GM23338 (cell line): ENCODE data around the gene NSD2. TPM values are rescaled to one million over a fixed set of nuclear protein-coding genes. Genes with fewer than 3 reads are reported as not detected.

Source experiments
- ATAC-seq: fragments of 200-7000 bp; cut with Tn5 transposase; 3 replicates; pipeline ENCODE4 v1.9.1; 2020
- DNase-seq: peaks from one replicate; pipeline ENCODE4 v3.0.0-alpha.2; 2015; ENCODE audit warnings: low spot score
- H2AFZ ChIP-seq: fragments of 200-600 bp; sonication (generic); 2 replicates; pipeline ENCODE4 v1.8.0; 2016; ENCODE audit warnings: antibody characterized with exemption, mild to moderate bottlenecking, moderate library complexity
- H3F3A ChIP-seq: fragments of 200-600 bp; sonication (generic); replicated peaks from 2 replicates; pipeline ENCODE4 v1.8.0; 2017; ENCODE audit warnings: antibody characterized with exemption, mixed run types, low read depth
- H3K27ac ChIP-seq: fragments of 200-600 bp; sonication (generic); 2 replicates; pipeline ENCODE4 v1.6.1; 2016; ENCODE audit warnings: low read depth
- H3K27me3 ChIP-seq: fragments of 200-600 bp; sonication (generic); 2 replicates; pipeline ENCODE4 v1.8.0; 2016; ENCODE audit warnings: mild to moderate bottlenecking, mixed run types, moderate library complexity; ENCODE audit not compliant: insufficient read depth
- H3K36me3 ChIP-seq: fragments of 200-600 bp; sonication (generic); 2 replicates; pipeline ENCODE4 v1.8.0; 2016; ENCODE audit warnings: mild to moderate bottlenecking; ENCODE audit not compliant: insufficient read depth
- H3K4me1 ChIP-seq: fragments of 200-600 bp; sonication (generic); 2 replicates; pipeline ENCODE4 v1.8.0; 2016; ENCODE audit warnings: mild to moderate bottlenecking, moderate library complexity; ENCODE audit not compliant: insufficient read depth
- H3K4me2 ChIP-seq: fragments of 200-600 bp; sonication (generic); 2 replicates; pipeline ENCODE4 v1.7.1; 2017; ENCODE audit warnings: mixed run types
- H3K4me3 ChIP-seq: fragments of 200-600 bp; sonication (generic); 2 replicates; pipeline ENCODE4 v1.6.1; 2016; ENCODE audit warnings: mixed run types
- H3K79me2 ChIP-seq: fragments of 200-600 bp; sonication (generic); replicated peaks from 2 replicates; pipeline ENCODE4 v1.8.0; 2017; ENCODE audit warnings: mild to moderate bottlenecking; ENCODE audit not compliant: insufficient read depth
- H3K9me2 ChIP-seq: fragments of 200-600 bp; sonication (generic); 2 replicates; pipeline ENCODE4 v1.8.0; 2017; ENCODE audit not compliant: insufficient read depth
- H4K20me1 ChIP-seq: fragments of 200-600 bp; sonication (generic); replicated peaks from 2 replicates; pipeline ENCODE4 v1.8.0; 2017; ENCODE audit warnings: mild to moderate bottlenecking; ENCODE audit not compliant: insufficient read depth
- H3K27ac Mint-ChIP-seq: 2 replicates; pipeline ENCODE4 v1.8.0; 2020; ENCODE audit warnings: inconsistent platforms, mild to moderate bottlenecking, moderate library complexity, mixed read lengths
- H3K27me3 Mint-ChIP-seq: 3 replicates; pipeline ENCODE4 v1.8.0; 2022; ENCODE audit warnings: low read depth, mild to moderate bottlenecking, moderate library complexity, mixed read lengths, inconsistent platforms; ENCODE audit not compliant: insufficient read depth, poor library complexity
- H3K36me3 Mint-ChIP-seq: 3 replicates; pipeline ENCODE4 v1.8.0; 2021; ENCODE audit warnings: low read depth, mild to moderate bottlenecking, inconsistent platforms, moderate library complexity, mixed read lengths
- H3K4me1 Mint-ChIP-seq: 3 replicates; pipeline ENCODE4 v1.8.0; 2020; ENCODE audit warnings: mild to moderate bottlenecking, inconsistent platforms, mixed read lengths
- H3K4me3 Mint-ChIP-seq: 3 replicates; pipeline ENCODE4 v1.8.0; 2021; ENCODE audit warnings: moderate library complexity, mild to moderate bottlenecking, inconsistent platforms, mixed read lengths
- H3K9me3 Mint-ChIP-seq: 3 replicates; pipeline ENCODE4 v1.8.0; 2020; ENCODE audit warnings: moderate library complexity, mild to moderate bottlenecking, inconsistent platforms, mixed read lengths
- CREB1 ChIP-seq: fragments of 250-450 bp; sonication (Bioruptor Pico); IDR thresholded peaks from 2 replicates; pipeline ENCODE4 v1.5.0; 2020; ENCODE audit warnings: low read depth, mild to moderate bottlenecking, moderate library complexity
- CTCF ChIP-seq, 2 experiments: fragments of 200-600 bp in 1 of 2; sonication (generic) in 1 of 2; conservative IDR thresholded peaks; 2 replicates each; pipeline versions ENCODE4 v1.5.1 to v1.6.1; 2016 to 2017; ENCODE audit warnings: antibody characterized with exemption in 2 of 2, low read depth in 2 of 2, mild to moderate bottlenecking in 2 of 2, moderate library complexity in 1 of 2
- ETS1 ChIP-seq: IDR thresholded peaks from 2 replicates; pipeline ENCODE4 v1.6.1; 2016; ENCODE audit warnings: antibody characterized with exemption
- EZH2 ChIP-seq: fragments of 200-600 bp; sonication (generic); IDR thresholded peaks from one replicate; pipeline ENCODE4 v1.8.0; 2017; ENCODE audit warnings: antibody characterized with exemption, mild to moderate bottlenecking, low read depth; ENCODE audit not compliant: unreplicated experiment
- POLR2AphosphoS5 ChIP-seq: IDR thresholded peaks from 2 replicates; pipeline ENCODE4 v1.6.1; 2016; ENCODE audit warnings: antibody characterized with exemption, low read depth
- REST ChIP-seq: IDR thresholded peaks from one replicate; pipeline ENCODE4 v1.6.1; 2018; ENCODE audit warnings: antibody characterized with exemption; ENCODE audit not compliant: unreplicated experiment
- STAT1 ChIP-seq: IDR thresholded peaks from one replicate; pipeline ENCODE4 v1.6.1; 2016; ENCODE audit warnings: antibody characterized with exemption; ENCODE audit not compliant: unreplicated experiment
- polyA plus RNA-seq: library from polyadenylated mRNA; unstranded; fragments of >200 nt; fragmentation: Nextera tagmentation; extraction: Ambion mirVana; gene quantifications from 2 replicates; pipeline ENCODE4 v1.2.1, GENCODE V29; 2016
- total RNA-seq: library from RNA; depleted of rRNA; stranded (reverse); fragments of >200 nt; shearing (Covaris generic); gene quantifications from 2 replicates; pipeline ENCODE4 v1.2.3, GENCODE V29; 2014

Gene NSD2
- total and polyA plus RNA-seq, 2 experiments from 2014 or later, result 33.5 to 84.4 TPM

- H3K4me1 Mint-ChIP-seq, result peaks cover 18% of the 10 kb centered on the region
- Histone ChIP-seq H3F3A (peaks cover 8% of the 10 kb centered on the region; the same call in 1 of the 2 replicates), H3K4me1 (peaks cover 7% of the 10 kb centered on the region; the same call in 1 of the 2 replicates), H3K4me2 (peak within 1 kb of the TSS; percentile 93), H4K20me1 (peaks cover 46% of the 10 kb centered on the region), H3K9me2 (no peaks in the 10 kb centered on the region), H3K79me2 (peaks cover 38% of the 10 kb centered on the region), H3K27me3 (peaks cover 58% of the 10 kb centered on the region), H2AFZ (peak within 1 kb of the TSS; percentile 95), H3K36me3 (no peaks in the 10 kb centered on the region), H3K4me3 (peak within 1 kb of the TSS; percentile 93), H3K27ac (no peak within 1 kb of the TSS)
- peak; percentile 71 for TF ChIP-seq CREB1 (CRISPR knock-in tag)
- peak; percentile 86 for TF ChIP-seq POLR2AphosphoS5
- no peak for TF ChIP-seq STAT1
- peak; percentile 99 for TF ChIP-seq ETS1
- TF ChIP-seq CTCF (conservative IDR thresholded peaks at IDR 0.05; ENCODE audit: low read depth in 2 of 2), result 0 out of 4 replicates have a peak, but pooled peaks of 1 of the 2 experiments have one; percentile 21
- TF ChIP-seq EZH2, result no peak
- no peak for TF ChIP-seq REST
- peak within 1 kb of the TSS; percentile 75 for H3K4me3 Mint-ChIP-seq
- ATAC-seq, result peak; percentile 93
- peaks cover 5% of the 10 kb centered on the region; the same call in 2 of the 3 replicates for H3K36me3 Mint-ChIP-seq
- no peak within 1 kb of the TSS for H3K27ac Mint-ChIP-seq
- H3K27me3 Mint-ChIP-seq, result peaks cover 58% of the 10 kb centered on the region
- no peaks in the 10 kb centered on the region; the same call in 1 of the 3 replicates for H3K9me3 Mint-ChIP-seq
- DNase-seq, result peak; percentile 97
These were observed 14.9 kb upstream of the NSD2 start, which contains the start of gene LETM1 for GRCh38 chr4:1856071-1856942. LETM1 (minus strand) TSS chr4:1856156; CDS start chr4:1855950, 206 bp downstream.
